PC-3 (cell line): ENCODE results near the gene OR56A1. TPM values are rescaled to one million over a fixed set of nuclear protein-coding genes. Genes with fewer than 3 reads are reported as not detected.

Experiments
- ATAC-seq: fragments of 200-7000 bp; cut with Tn5 transposase; 2 replicates; pipeline ENCODE4 v1.9.1; 2020; ENCODE audit warnings: mild to moderate bottlenecking, moderate library complexity
- BruUV-seq: library from RNA; stranded (reverse); fragments of 400-500 nt; replicated peaks from 2 replicates; lab custom pipeline; 2021; lab: Mats Ljungman, UMichigan
- CTCF ChIA-PET: fragments of 300-600 bp; sonication (Branson Sonifier 250); formaldehyde crosslinking; loops from one replicate; lab custom pipeline; 2022; ENCODE audit warnings: antibody characterized with exemption; lab: Charles Lee
- POLR2A ChIA-PET: fragments of 300-600 bp; sonication (Branson Sonifier 250); formaldehyde crosslinking; loops from one replicate; lab custom pipeline; 2022; ENCODE audit warnings: antibody characterized with exemption; ENCODE audit not compliant: unreplicated experiment; lab: Charles Lee
- DNase-seq: peaks from one replicate; pipeline ENCODE4 v3.0.0-alpha.2; 2015
- H2AFZ ChIP-seq: fragments of 300-600 bp; sonication (generic); 2 replicates; pipeline ENCODE4 v1.6.0; 2016; ENCODE audit warnings: antibody characterized with exemption, low read length
- H3F3A ChIP-seq: fragments of 300-600 bp; sonication (generic); one replicate; pipeline ENCODE4 v1.6.0; 2017; ENCODE audit warnings: antibody characterized with exemption, low read length, control low read depth, mild to moderate bottlenecking; ENCODE audit not compliant: unreplicated experiment
- H3K27ac ChIP-seq: fragments of 300-600 bp; sonication (generic); 2 replicates; pipeline ENCODE4 v1.5.1; 2016; ENCODE audit warnings: mild to moderate bottlenecking, low read length
- H3K27me3 ChIP-seq: fragments of 300-600 bp; sonication (generic); 2 replicates; pipeline ENCODE4 v1.6.1; 2016; ENCODE audit warnings: low read length, mixed read lengths
- H3K36me3 ChIP-seq: fragments of 300-600 bp; sonication (generic); 2 replicates; pipeline ENCODE4 v1.6.1; 2016; ENCODE audit warnings: low read depth, mixed run types, low read length, mixed read lengths
- H3K4me1 ChIP-seq: fragments of 300-600 bp; sonication (generic); 2 replicates; pipeline ENCODE4 v1.5.1; 2016; ENCODE audit warnings: low read length; ENCODE audit not compliant: insufficient read depth
- H3K4me2 ChIP-seq: fragments of 300-600 bp; sonication (generic); 2 replicates; pipeline ENCODE4 v1.6.0; 2016; ENCODE audit warnings: low read length
- H3K4me3 ChIP-seq: fragments of 300-600 bp; sonication (generic); 2 replicates; pipeline ENCODE4 v1.5.1; 2016; ENCODE audit warnings: mild to moderate bottlenecking, low read length, mixed read lengths
- H3K79me2 ChIP-seq: fragments of 300-600 bp; sonication (generic); 2 replicates; pipeline ENCODE4 v1.6.1; 2017; ENCODE audit warnings: low read length, mixed read lengths
- H3K9ac ChIP-seq: fragments of 300-600 bp; sonication (generic); 2 replicates; pipeline ENCODE4 v1.6.0; 2016; ENCODE audit warnings: mild to moderate bottlenecking, low read length
- H3K9me2 ChIP-seq: fragments of 300-600 bp; sonication (generic); replicated peaks from 2 replicates; pipeline ENCODE4 v1.6.1; 2016; ENCODE audit warnings: mixed run types, low read length, mixed read lengths
- H3K9me3 ChIP-seq: fragments of 300-600 bp; sonication (generic); 2 replicates; pipeline ENCODE4 v1.6.1; 2016; ENCODE audit warnings: low read length, mixed read lengths
- H4K20me1 ChIP-seq: fragments of 300-600 bp; sonication (generic); 2 replicates; pipeline ENCODE4 v1.6.1; 2016; ENCODE audit warnings: low read length, mixed read lengths
- CTCF ChIP-seq: fragments of 300-600 bp; sonication (generic); conservative IDR thresholded peaks from 2 replicates; pipeline ENCODE4 v1.5.1; 2017; ENCODE audit warnings: antibody characterized with exemption, low read depth, mild to moderate bottlenecking, low read length
- EZH2 ChIP-seq: fragments of 300-600 bp; sonication (generic); IDR thresholded peaks from one replicate; pipeline ENCODE4 v1.6.1; 2017; ENCODE audit warnings: antibody characterized with exemption, mild to moderate bottlenecking, low read length; ENCODE audit not compliant: unreplicated experiment
- EZH2phosphoT487 ChIP-seq: fragments of 300-600 bp; sonication (generic); IDR thresholded peaks from 2 replicates; pipeline ENCODE4 v1.6.1; 2018; ENCODE audit warnings: mild to moderate bottlenecking, antibody characterized with exemption, low read length, borderline replicate concordance
- intact Hi-C: fragments of 100-400 bp; cut with micrococcal nuclease; formaldehyde crosslinking; loops from 2 replicates; pipeline ENCODE4 v1.9.0; 2023
- total RNA-seq: library from RNA; depleted of rRNA; stranded (reverse); fragments of >200 nt; gene quantifications from 2 replicates; pipeline ENCODE4 v1.2.3, GENCODE V29; 2014

OR56A1 gene
- total RNA-seq, 1 experiment from 2014 or later = not detected

- no peak overlapping the region for H3K9ac ChIP-seq
- H2AFZ ChIP-seq = no peak overlapping the region
- BruUV-seq = no TSS peak
- H3F3A ChIP-seq = no peaks in the 10 kb centered on the region
- H3K4me3 ChIP-seq = no peak overlapping the region
- POLR2A ChIA-PET = no interaction called here
- no peaks in the 10 kb centered on the region for H3K9me2 ChIP-seq
- no peaks in the 10 kb centered on the region for H3K36me3 ChIP-seq
- no peak overlapping the region for H3K27ac ChIP-seq
- H3K4me2 ChIP-seq = no peak overlapping the region
- no peak for DNase-seq
- intact Hi-C loops = no loop called here
- ATAC-seq = no peak
- no peaks in the 10 kb centered on the region for H3K4me1 ChIP-seq
- TF ChIP-seq CTCF (no peak), EZH2 (no peak), EZH2phosphoT487 (no peak)
- no peaks in the 10 kb centered on the region for H3K27me3 ChIP-seq
- H3K9me3 ChIP-seq = no peaks in the 10 kb centered on the region
- H4K20me1 ChIP-seq = no peaks in the 10 kb centered on the region
- CTCF ChIA-PET = no interaction called here
- H3K79me2 ChIP-seq = no peaks in the 10 kb centered on the region
Observed at GRCh38 chr11:6067502-6067901, 36.9 kb upstream of the OR56A1 start.

GRCh38 chr11:6062691-6063358 lies 32.3 kb upstream of the OR56A1 start:
- no TSS peak for BruUV-seq
- Histone ChIP-seq H4K20me1 (no peaks in the 10 kb centered on the region), H3F3A (no peaks in the 10 kb centered on the region), H3K27me3 (peaks cover 9% of the 10 kb centered on the region; the same call in 1 of the 2 replicates), H2AFZ (no peak overlapping the region), H3K27ac (no peak overlapping the region), H3K4me3 (no peak overlapping the region), H3K4me1 (no peaks in the 10 kb centered on the region), H3K9ac (no peak overlapping the region), H3K9me2 (no peaks in the 10 kb centered on the region), H3K9me3 (no peaks in the 10 kb centered on the region), H3K4me2 (no peak overlapping the region), H3K79me2 (no peaks in the 10 kb centered on the region), H3K36me3 (no peaks in the 10 kb centered on the region)
- CTCF ChIA-PET = no interaction called here
- ATAC-seq = no peak
- POLR2A ChIA-PET = no interaction called here
- no peak for TF ChIP-seq EZH2
- TF ChIP-seq EZH2phosphoT487 = no peak
- no peak for TF ChIP-seq CTCF
- no peak for DNase-seq
- intact Hi-C loops = no loop called here

GRCh38 chr11:6061475-6061874 lies 30.9 kb upstream of the OR56A1 start:
- no TSS peak for BruUV-seq
- POLR2A ChIA-PET = no interaction called here
- CTCF ChIA-PET = no interaction called here
- no peak overlapping the region for H2AFZ ChIP-seq
- no peaks in the 10 kb centered on the region for H3K4me1 ChIP-seq
- H3K4me2 ChIP-seq = no peak overlapping the region
- H3K9ac ChIP-seq = no peak overlapping the region
- H3F3A ChIP-seq = no peaks in the 10 kb centered on the region
- H3K9me3 ChIP-seq = no peaks in the 10 kb centered on the region
- no peaks in the 10 kb centered on the region for H3K9me2 ChIP-seq
- H3K79me2 ChIP-seq = no peaks in the 10 kb centered on the region
- no peak for DNase-seq
- no peak overlapping the region for H3K4me3 ChIP-seq
- no peak overlapping the region for H3K27ac ChIP-seq
- intact Hi-C loops = no loop called here
- peaks cover 9% of the 10 kb centered on the region; the same call in 1 of the 2 replicates for H3K27me3 ChIP-seq
- TF ChIP-seq CTCF = no peak
- no peak for TF ChIP-seq EZH2
- TF ChIP-seq EZH2phosphoT487 = no peak
- no peaks in the 10 kb centered on the region for H4K20me1 ChIP-seq
- H3K36me3 ChIP-seq = no peaks in the 10 kb centered on the region
- ATAC-seq = no peak
